HG03442 (cell line): ENCODE measurements around the gene PCDHGA10.
"Not testable (repeated sequence)": the region's sequence is repeated elsewhere in the genome, so short reads cannot be mapped to it uniquely, and the experiment has no call there.

ENCODE experiments used
- ATAC-seq: cut with Tn5 transposase; IDR thresholded peaks from one replicate; pipeline ENCODE4 v1.9.1; 2021; ENCODE audit warnings: mild to moderate bottlenecking, moderate library complexity; ENCODE audit not compliant: unreplicated experiment

PCDHGA10 gene

GRCh38 chr5:141392429-141393198 lies 20.2 kb upstream of the PCDHGA10 start, which contains the start of gene PCDHGA8:
TSS of gene PCDHGA8 (plus strand) at chr5:141392633. CDS start at chr5:141392814, 181 bp downstream.
- ATAC-seq: no peak

GRCh38 chr5:141393267-141393666 lies 19.5 kb upstream of the PCDHGA10 start:
- no peak for ATAC-seq

- not testable (repeated sequence) for ATAC-seq
Measured at GRCh38 chr5:141394401-141395187, 18.2 kb upstream of the PCDHGA10 start.

- ATAC-seq: peak; percentile 78
Measured at GRCh38 chr5:141397756-141398551, 14.8 kb upstream of the PCDHGA10 start, which contains the start of gene PCDHGB5. TSS of gene PCDHGB5 (plus strand) at chr5:141397947. CDS start at chr5:141398128, 181 bp downstream.

- no peak for ATAC-seq
Measured at GRCh38 chr5:141398608-141399007, 14.2 kb upstream of the PCDHGA10 start.

- ATAC-seq: no peak
Measured at GRCh38 chr5:141399555-141400258, 13.1 kb upstream of the PCDHGA10 start.

- ATAC-seq: no peak
Measured at GRCh38 chr5:141402553-141403243, 10.1 kb upstream of the PCDHGA10 start, which contains the start of gene PCDHGA9. TSS of gene PCDHGA9 (plus strand) at chr5:141402778. CDS start at chr5:141402953, 175 bp downstream.

GRCh38 chr5:141403387-141403786 lies 9.4 kb upstream of the PCDHGA10 start:
- ATAC-seq: no peak

GRCh38 chr5:141407790-141408505 lies 4.8 kb upstream of the PCDHGA10 start, which contains the start of gene PCDHGB6:
TSS of gene PCDHGB6 (plus strand) at chr5:141408021. CDS start at chr5:141408203, 182 bp downstream.
- peak; percentile 38 for ATAC-seq

- no peak for ATAC-seq
Measured at GRCh38 chr5:141409598-141410306, 3.0 kb upstream of the PCDHGA10 start.

GRCh38 chr5:141411575-141411974 lies 1.2 kb upstream of the PCDHGA10 start:
- ATAC-seq: no peak

- no peak for ATAC-seq
Measured at GRCh38 chr5:141413540-141414069, 818 bp downstream of the PCDHGA10 start.

- ATAC-seq: not testable (repeated sequence)
Measured at GRCh38 chr5:141414548-141415274, 1.9 kb downstream of the PCDHGA10 start.

GRCh38 chr5:141415275-141415618 lies 2.5 kb downstream of the PCDHGA10 start:
- not testable (repeated sequence) for ATAC-seq

- ATAC-seq: peak; percentile 67
Measured at GRCh38 chr5:141417494-141418172, 4.8 kb downstream of the PCDHGA10 start, which contains the start of gene PCDHGB7. TSS of gene PCDHGB7 (plus strand) at chr5:141417677. CDS start at chr5:141417860, 183 bp downstream.

GRCh38 chr5:141419074-141419880 lies 6.5 kb downstream of the PCDHGA10 start:
- no peak for ATAC-seq
